Stimulated activated naive B cell treated with anti-CD40 and anti-IgM and Interleukin-4, amounts not matched to agents 10 μg/mL and 1 μg/mL and 100 μg/mL, for 72 hours (primary cell): Measurements from ENCODE around the gene MIOX.

Experiments
- ATAC-seq, 2 donors: fragments of 150-1000 bp; cut with Tn5 transposase; replicated peaks; 2 replicates each; pipeline ENCODE4 v1.10.0; 2021; ENCODE audit warnings: moderate library complexity in 1 of 2
- DNase-seq: peaks from one replicate; pipeline ENCODE4 v3.0.0; 2021
- H3K27ac Mint-ChIP-seq: one replicate; pipeline ENCODE4 v1.8.0; 2022; ENCODE audit warnings: mild to moderate bottlenecking, mixed read lengths
- H3K27me3 Mint-ChIP-seq, 2 donors: one replicate each; pipeline ENCODE4 v1.8.0; 2022; ENCODE audit warnings: mixed read lengths in 2 of 2
- H3K36me3 Mint-ChIP-seq, 2 donors: one replicate each; pipeline ENCODE4 v1.8.0; 2022; ENCODE audit warnings: mixed read lengths in 2 of 2, mild to moderate bottlenecking in 1 of 2
- H3K4me1 Mint-ChIP-seq, 2 donors: one replicate each; pipeline ENCODE4 v1.8.0; 2022; ENCODE audit warnings: mixed read lengths in 2 of 2, mild to moderate bottlenecking in 1 of 2
- H3K4me3 Mint-ChIP-seq, 2 donors: one replicate each; pipeline ENCODE4 v1.8.0; 2022; ENCODE audit warnings: mild to moderate bottlenecking in 2 of 2, mixed read lengths in 2 of 2, moderate library complexity in 1 of 2
- H3K9me3 Mint-ChIP-seq, 2 donors: one replicate each; pipeline ENCODE4 v1.8.0; 2022; ENCODE audit warnings: mixed read lengths in 2 of 2, mild to moderate bottlenecking in 1 of 2

MIOX gene

DNA sequence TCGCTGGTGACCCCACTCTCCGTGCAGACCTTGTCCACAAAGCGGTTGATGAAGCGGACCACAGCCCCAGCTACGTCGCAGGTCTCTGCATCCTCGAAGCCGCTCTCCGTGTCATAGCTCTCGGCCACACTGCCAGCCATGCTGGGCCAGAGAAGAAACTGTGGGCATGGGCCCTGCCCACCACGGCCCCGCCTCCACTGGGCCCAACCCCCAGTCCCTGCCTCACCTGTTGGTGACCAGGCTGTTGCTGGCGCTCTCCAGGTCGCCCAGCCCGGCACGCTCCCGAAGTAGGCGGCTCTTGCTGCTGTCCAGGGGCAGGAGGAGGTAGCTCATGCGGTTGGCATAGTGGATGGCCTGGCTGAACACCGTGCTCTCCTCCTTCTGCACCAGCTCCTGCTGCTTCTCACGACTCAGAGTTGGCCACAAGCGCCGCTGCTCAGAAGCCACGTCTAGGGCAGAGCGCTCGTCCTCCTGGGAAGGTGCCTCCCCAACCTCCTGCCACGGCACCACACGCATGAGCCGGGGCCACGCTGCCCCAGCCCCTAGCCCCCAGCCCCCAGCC is 24.6 kb upstream of the MIOX start:
- Mint-ChIP-seq H3K36me3 (peaks cover 57 to 61% of the 10 kb centered on the region in 2 donors), H3K9me3 (no peaks in the 10 kb centered on the region), H3K27me3 (no peaks in the 10 kb centered on the region), H3K4me1 (peaks cover 8 to 18% of the 10 kb centered on the region in 2 donors), H3K27ac (no peak overlapping the region), H3K4me3 (no peak overlapping the region)
- ATAC-seq: no peak
- DNase-seq: no peak

DNA sequence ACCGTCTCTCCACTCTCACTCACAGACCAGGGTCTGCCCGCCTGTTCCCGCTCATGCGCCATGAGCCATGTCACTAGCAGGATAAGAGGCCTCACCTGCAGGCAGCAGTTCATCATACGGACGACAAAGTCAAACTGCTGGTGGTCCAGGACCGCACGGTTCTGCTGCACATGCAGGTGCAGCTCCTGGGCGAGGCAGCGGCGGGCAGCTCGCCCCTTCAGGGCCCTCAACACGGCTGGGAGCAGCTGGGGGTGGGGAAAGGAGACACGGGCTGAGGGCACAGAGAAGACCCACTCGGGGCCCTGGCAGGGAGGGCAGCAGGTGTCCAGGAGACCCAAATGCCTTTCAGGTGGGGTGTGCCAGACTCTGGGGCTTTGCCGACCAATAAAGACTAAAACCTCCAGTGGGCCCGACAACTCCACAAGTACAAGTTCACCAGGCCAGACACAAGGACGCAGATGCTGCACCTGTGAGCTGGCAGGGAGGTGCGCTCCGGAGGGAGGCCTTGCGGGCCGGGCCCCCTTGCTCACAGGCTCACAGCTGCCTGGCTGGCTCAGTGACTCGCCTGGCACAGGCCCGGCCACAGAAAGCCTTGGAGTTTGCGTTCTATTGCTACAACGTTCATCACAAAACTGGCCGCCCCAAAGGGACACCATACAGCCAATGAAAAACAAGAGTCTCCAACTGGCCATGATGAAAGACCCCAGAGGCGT is 23.3 kb upstream of the MIOX start:
- no peak for DNase-seq
- ATAC-seq: no peak
- Mint-ChIP-seq H3K27me3 (no peaks in the 10 kb centered on the region), H3K9me3 (no peaks in the 10 kb centered on the region), H3K4me1 (peaks cover 11 to 21% of the 10 kb centered on the region in 2 donors), H3K4me3 (no peak overlapping the region), H3K36me3 (peaks cover 50 to 54% of the 10 kb centered on the region in 2 donors), H3K27ac (peak overlapping the region; percentile 75)

DNA sequence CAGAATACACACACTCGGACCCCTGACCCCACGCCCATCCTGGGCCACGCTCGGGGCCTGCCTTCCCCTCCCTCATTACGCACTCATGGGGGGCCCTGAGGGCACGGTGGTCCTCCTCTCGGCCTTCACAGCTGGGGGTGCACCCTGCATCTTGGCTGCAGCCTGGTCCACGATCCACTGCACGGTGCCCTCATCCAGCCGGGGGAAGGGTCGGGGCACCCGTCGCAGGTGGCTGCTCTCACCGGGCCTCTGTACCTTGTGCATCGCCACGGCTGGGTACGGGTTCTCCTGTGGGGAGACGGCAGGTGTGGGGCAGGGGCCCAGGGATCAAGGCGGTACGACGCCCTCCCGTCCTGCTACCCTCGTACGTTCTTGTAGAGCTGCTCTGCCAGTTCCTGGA is 22.2 kb upstream of the MIOX start:
- H3K9me3 Mint-ChIP-seq: no peaks in the 10 kb centered on the region

DNA sequence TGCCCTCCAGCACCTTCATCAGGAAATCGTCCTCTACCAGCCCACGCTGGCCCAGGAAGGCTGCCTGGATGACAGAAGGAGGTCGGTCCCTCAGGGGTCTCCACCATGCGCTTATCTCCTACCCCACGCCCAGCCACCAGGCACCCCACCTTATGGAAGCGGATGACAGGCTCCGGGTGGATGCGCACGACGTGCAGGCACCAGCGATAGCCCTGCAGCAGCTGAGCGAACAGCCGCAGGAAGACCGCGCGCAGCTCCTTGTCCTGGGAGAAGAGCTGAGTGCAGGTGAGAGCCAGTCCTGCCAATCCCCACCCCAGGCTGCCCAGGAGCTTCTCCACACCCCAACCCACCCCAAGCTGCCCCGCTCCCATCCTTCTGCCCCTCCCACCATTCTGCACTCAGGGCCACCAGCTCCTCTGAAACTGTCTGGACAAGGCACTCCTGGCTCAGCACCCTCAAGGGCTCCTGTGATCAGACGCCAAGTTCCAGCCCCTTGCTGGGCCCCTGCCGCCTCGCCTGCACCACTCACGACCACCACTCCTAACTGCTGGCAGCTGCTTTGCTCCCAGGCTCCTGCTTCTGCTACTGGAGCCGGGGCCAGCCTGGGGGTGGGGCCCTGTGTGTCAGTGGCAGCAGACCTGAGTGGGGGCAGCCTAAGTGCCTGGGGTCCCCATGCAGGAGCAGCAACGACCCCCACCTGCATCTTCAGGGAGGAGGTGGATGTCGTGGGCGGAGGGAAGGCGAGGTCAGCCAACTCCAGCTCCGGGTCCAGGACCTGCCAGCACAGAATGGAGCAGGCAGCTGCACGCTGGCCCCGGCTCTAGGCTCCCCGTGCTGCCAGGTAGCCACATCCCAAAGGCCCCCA is 21.4 kb upstream of the MIOX start:
- ATAC-seq (no peak), DNase-seq (no peak)
- Mint-ChIP-seq H3K27me3 (no peaks in the 10 kb centered on the region), H3K36me3 (peaks cover 39 to 43% of the 10 kb centered on the region in 2 donors), H3K27ac (peak overlapping the region; percentile 37), H3K4me1 (peaks cover 26 to 36% of the 10 kb centered on the region in 2 donors), H3K4me3 (no peak overlapping the region), H3K9me3 (no peaks in the 10 kb centered on the region)

More for the DNA sequence above, 22.2 kb upstream of the MIOX start:
- H3K36me3 Mint-ChIP-seq: peaks cover 42 to 47% of the 10 kb centered on the region in 2 donors
- no peak for DNase-seq
- H3K4me1 Mint-ChIP-seq: peaks cover 19 to 28% of the 10 kb centered on the region in 2 donors
- no peak overlapping the region for H3K27ac Mint-ChIP-seq
- H3K27me3 Mint-ChIP-seq: no peaks in the 10 kb centered on the region
- no peak overlapping the region for H3K4me3 Mint-ChIP-seq
- no peak for ATAC-seq

DNA sequence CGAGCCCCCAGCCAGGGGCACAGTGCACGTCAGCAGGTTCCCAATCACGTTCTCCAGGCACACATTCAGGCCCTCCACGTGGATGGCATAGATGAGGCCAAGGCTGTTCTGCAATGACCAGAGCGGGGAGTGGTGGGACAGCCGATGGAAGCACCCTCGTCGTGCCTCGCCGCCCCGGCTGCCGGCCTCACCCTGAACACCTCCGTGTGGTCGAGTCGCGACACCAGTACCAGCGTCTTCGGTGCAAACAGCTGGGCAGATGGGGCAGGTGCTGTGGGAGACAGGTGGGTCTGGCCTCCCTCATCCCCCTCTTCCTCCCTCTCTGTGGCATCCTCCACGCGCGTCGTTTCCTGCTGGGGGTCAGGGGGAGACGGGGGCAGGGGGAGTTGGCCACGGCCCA is 19.3 kb upstream of the MIOX start:
- H3K9me3 Mint-ChIP-seq: no peaks in the 10 kb centered on the region
- H3K27me3 Mint-ChIP-seq: no peaks in the 10 kb centered on the region
- peaks cover 24 to 35% of the 10 kb centered on the region in 2 donors for H3K36me3 Mint-ChIP-seq
- H3K4me1 Mint-ChIP-seq: peaks cover 47 to 57% of the 10 kb centered on the region in 2 donors
- no peak overlapping the region for H3K4me3 Mint-ChIP-seq
- no peak overlapping the region for H3K27ac Mint-ChIP-seq
- DNase-seq (no peak), ATAC-seq (no peak)

DNA sequence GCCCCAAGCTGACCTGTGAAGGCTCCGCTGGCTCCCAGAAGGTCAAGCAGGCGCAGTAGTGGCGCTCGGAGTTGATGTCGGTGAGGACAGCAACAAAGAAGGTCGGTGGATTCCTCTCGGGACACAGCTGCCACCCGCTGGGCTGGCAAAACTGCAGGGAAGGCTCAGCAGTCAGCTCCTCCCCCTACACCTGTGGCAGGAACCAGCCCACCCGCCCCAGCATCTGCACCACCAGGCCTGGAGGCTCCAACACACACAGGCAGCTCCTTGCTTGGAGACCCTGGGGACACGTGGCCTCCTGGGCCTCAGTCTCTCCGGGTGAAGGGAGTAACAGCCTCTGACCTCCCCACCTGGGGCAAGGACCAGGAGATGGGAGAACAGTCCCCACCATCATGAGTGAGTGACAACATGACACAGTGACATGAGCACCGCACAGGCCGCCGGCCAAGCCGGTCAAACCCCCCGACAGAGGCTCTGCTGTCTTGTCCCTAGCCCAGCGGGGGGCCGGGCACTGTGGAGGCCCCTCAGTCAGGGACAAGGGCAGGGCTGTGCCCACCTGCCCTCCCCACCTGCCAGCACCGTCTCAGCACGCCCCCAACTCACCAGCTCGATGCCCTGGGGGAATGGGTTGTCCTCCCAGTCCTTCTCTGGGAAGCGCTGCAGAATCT is 18.8 kb upstream of the MIOX start:
- no peak for DNase-seq
- Mint-ChIP-seq H3K27ac (peak overlapping the region; percentile 42), H3K36me3 (peaks cover 22 to 35% of the 10 kb centered on the region in 2 donors), H3K27me3 (no peaks in the 10 kb centered on the region), H3K4me1 (peaks cover 50 to 63% of the 10 kb centered on the region in 2 donors), H3K9me3 (no peaks in the 10 kb centered on the region), H3K4me3 (peak overlapping the region in 1 of 2 donors; percentile 32)
- no peak for ATAC-seq

DNA sequence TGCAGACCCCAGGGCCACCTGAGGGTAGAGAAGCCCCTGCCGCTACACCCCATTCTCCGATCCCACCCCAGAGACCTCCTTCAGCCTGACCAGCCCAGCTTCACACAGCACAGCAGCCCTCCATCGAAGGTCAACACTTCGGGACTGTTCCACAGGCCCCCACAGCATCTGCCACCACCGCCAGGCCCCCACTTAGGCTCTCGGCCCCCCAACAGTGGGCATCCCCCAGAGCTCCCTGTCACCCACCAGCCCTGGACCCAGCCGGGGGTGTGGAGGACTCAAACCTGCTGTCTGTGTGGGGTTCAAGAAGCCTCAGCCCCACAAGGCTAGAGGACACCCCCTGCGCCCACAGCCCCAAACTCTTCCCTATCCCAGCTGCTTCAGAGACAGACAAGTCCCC is 18.0 kb upstream of the MIOX start:
- no peak for ATAC-seq
- Mint-ChIP-seq H3K4me1 (peaks cover 57 to 70% of the 10 kb centered on the region in 2 donors), H3K27ac (peak overlapping the region; percentile 92), H3K4me3 (peak overlapping the region; percentile 65 to 80), H3K9me3 (no peaks in the 10 kb centered on the region), H3K36me3 (peaks cover 18 to 36% of the 10 kb centered on the region in 2 donors), H3K27me3 (no peaks in the 10 kb centered on the region)
- no peak for DNase-seq

DNA sequence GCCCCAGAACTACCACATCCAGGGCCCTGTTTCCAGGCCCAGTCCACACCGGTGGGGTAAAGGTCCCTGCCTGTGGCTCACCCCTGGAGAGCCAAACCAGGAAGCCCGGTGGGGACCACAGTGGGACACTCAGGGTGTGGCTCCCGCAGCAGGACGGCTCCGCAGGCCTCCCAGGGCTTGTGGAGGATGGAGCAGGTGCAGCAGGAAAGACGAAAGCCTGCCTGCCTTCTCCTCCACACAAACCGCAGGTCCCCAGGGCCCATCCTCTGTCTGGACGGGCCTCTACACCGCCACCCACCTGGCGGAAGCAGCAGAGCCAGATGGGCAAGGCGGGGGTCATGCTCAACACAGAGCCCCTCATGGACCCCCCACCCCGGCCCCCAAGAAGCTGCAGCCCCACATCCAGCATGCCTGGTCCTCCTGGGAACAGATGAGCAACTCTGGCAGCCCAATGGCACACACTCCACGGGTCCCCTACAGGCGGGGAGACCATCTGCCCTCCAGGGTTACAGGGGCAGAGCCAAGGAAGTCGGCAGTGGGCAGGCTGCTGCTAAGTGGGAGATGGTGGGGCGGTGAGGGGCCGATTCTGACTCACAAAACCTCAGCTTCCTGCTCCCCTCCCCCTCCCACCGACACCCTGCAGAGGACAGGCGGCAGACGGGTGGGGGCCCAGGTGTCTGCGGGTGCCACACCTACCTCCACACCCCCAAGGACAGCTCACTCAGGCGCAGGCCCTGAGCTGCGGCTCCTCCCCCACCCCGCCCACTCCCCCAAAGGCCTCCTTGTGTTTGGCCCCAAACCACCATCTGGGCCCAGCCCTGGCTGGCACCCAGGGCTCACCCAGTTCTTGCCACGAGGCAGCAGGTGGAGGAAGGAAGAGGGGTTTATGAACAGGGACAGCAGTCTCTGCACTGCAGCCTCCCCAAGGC is 17.0 kb upstream of the MIOX start:
- H3K4me1 Mint-ChIP-seq: peaks cover 62 to 77% of the 10 kb centered on the region in 2 donors
- peaks cover 13 to 29% of the 10 kb centered on the region in 2 donors for H3K36me3 Mint-ChIP-seq
- ATAC-seq (peak; percentile 78 to 85), DNase-seq (peak; percentile 90)
- no peaks in the 10 kb centered on the region for H3K27me3 Mint-ChIP-seq
- H3K9me3 Mint-ChIP-seq: no peaks in the 10 kb centered on the region
- H3K27ac Mint-ChIP-seq: peak overlapping the region; percentile 92
- peak overlapping the region; percentile 65 to 80 for H3K4me3 Mint-ChIP-seq

DNA sequence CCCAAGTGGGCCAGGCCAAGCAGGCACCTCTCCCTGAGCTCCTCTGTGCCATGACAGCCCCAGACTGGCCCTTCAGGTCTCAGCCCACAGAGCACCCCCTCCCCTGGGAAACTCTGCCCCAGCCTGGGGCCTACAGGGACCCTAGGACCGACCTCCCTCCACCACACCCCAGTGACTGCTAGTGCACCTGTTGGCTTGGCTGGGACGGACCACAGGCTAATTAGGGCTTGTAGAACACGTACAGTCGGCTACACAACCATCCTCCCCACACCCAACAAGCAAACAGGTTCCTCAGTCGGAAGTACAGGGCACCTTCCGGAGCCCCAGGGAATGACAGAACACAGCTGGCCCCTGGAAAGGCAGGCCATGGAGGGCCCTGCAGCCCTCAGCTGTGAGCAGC is 16.2 kb upstream of the MIOX start:
- DNase-seq (no peak), ATAC-seq (no peak)
- Mint-ChIP-seq H3K36me3 (peaks cover 13 to 28% of the 10 kb centered on the region in 2 donors), H3K9me3 (no peaks in the 10 kb centered on the region), H3K4me1 (peaks cover 67 to 83% of the 10 kb centered on the region in 2 donors), H3K4me3 (peak overlapping the region; percentile 65 to 80), H3K27me3 (no peaks in the 10 kb centered on the region), H3K27ac (peak overlapping the region; percentile 92)

DNA sequence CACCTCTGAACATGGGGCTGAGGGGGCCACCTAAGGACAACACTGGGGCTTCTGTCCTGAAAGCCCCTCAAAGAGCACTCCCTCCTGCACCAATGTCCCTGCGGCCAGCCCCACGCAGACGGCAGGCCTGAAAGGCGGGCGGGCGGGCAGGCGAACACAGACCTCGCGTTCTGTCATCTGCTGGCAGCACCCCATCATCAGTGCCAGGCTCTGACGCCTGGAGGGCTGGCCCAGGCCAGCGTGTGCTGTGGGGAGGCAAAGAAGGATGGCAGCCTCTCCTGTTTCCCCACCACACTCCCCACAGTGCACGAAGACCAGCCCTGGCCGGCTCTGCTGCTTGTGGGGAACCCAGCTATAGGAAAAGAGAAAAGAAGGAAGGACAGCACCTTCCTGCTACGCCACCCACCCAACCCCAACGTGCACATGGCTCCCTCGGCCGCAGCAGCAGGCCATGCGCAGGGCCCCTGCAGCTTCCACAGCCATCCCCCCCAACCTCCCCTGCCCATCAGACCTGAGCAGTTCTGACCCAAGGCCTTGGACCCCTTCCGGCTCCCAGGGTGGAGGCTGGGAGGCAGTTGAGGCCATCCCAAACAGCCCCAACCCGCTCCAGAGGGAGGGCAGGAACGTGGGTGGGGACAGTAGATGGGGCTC is 15.3 kb upstream of the MIOX start:
- Mint-ChIP-seq H3K9me3 (no peaks in the 10 kb centered on the region), H3K36me3 (peaks cover 8 to 22% of the 10 kb centered on the region in 2 donors), H3K4me1 (peaks cover 68 to 82% of the 10 kb centered on the region in 2 donors), H3K27me3 (no peaks in the 10 kb centered on the region), H3K4me3 (peak overlapping the region; percentile 65 to 80), H3K27ac (peak overlapping the region; percentile 92)
- ATAC-seq (no peak), DNase-seq (no peak)

DNA sequence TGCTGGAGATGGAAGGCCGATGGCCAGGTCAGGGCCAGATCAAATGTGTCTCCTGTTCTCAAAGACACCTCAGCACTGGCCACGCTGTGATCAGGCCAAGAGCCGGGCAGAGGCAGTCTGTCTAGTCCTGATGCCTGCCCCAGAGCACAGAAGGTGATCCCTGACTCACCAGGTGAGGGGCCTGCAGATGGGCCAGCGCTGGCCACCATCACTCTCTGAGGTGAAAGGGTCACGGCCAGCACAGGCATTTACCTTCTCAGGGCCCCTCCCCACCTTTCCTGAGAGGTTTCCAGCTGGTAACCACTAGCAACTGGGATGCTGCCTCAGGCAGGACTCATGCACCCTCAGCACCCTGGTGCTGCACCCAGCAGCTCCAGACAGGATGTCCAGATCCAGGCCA is 14.7 kb upstream of the MIOX start:
- H3K4me1 Mint-ChIP-seq: peaks cover 67 to 78% of the 10 kb centered on the region in 2 donors
- ATAC-seq (no peak), DNase-seq (no peak)
- no peaks in the 10 kb centered on the region for H3K9me3 Mint-ChIP-seq
- no peak overlapping the region for H3K27ac Mint-ChIP-seq
- no peaks in the 10 kb centered on the region for H3K27me3 Mint-ChIP-seq
- H3K36me3 Mint-ChIP-seq: peaks cover 2 to 15% of the 10 kb centered on the region in 2 donors
- H3K4me3 Mint-ChIP-seq: no peak overlapping the region

DNA sequence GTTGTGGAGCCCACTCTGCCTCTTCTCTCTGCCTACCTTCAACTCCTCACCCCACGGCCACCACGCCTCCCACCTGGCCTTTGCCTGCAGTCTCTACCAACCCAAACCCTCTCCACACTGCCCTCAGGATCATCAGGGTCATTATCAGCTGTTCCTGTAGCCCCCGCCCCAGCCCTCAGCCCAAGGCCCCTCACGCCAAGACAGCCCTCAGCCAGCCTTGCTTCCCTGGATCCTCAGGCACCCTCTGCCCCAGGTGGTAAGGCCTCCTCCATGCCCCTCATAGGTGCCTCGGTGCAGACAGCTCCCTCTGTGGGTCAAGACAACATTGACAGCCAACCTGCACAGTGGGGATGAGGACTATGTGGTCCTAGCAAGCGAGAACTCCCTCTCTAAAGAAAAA is 13.6 kb upstream of the MIOX start:
- DNase-seq (no peak), ATAC-seq (no peak)
- peak overlapping the region; percentile 88 to 93 for H3K4me3 Mint-ChIP-seq
- peaks cover 63 to 77% of the 10 kb centered on the region in 2 donors for H3K4me1 Mint-ChIP-seq
- no peaks in the 10 kb centered on the region for H3K27me3 Mint-ChIP-seq
- no peaks in the 10 kb centered on the region for H3K9me3 Mint-ChIP-seq
- peak overlapping the region; percentile 56 for H3K27ac Mint-ChIP-seq
- H3K36me3 Mint-ChIP-seq: peaks cover 1 to 11% of the 10 kb centered on the region in 2 donors
